ENCODE measurements around the gene PEX7.

GRCh38 chr6:136952714-136953260 is 130.4 kb downstream of the PEX7 start:
- no peak for TF ChIP-seq POLR2A (IDR thresholded peaks at IDR 0.05)
- TF ChIP-seq CTCF (IDR thresholded peaks at IDR 0.05): no peak

All from adrenal gland (tissue), 5 donors.